ENCODE data around the gene GSDME.

- peak; percentile 73 for TF ChIP-seq POLR2A (IDR thresholded peaks at IDR 0.05; ENCODE audit: low read depth, low read length)
- TF ChIP-seq POLR2AphosphoS5 (IDR thresholded peaks at IDR 0.05; ENCODE audit: low read depth, low read length), result peak; percentile 73
These were observed 41.4 kb downstream of the GSDME start for GRCh38 chr7:24715661-24716479.
